GM18907 (cell line): ENCODE measurements around the gene RAD23B.

Experiments
- ATAC-seq: cut with Tn5 transposase; IDR thresholded peaks from one replicate; pipeline ENCODE4 v1.9.1; 2021; ENCODE audit warnings: mild to moderate bottlenecking, moderate library complexity; ENCODE audit not compliant: unreplicated experiment

The RAD23B gene

DNA sequence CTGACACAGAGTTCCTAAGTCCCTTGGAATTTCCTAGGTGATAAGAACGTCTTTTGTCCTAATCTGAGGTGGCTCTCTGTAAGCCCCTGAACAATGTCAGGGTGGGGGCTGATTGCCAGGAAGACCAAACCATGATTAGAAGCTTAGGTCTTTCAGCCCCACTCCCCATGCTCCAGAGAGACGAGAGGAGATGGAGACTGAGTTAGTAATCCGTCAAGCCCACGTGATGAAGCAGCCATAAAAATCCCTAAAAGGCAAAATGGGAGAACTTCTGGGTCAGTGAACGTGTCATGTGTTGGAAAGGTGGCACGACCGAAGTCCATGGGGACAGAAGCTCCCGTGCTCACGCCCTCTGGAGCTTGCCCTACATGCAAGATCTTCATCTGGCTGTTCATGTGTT is 85.6 kb downstream of the RAD23B start:
- ATAC-seq = no peak

DNA sequence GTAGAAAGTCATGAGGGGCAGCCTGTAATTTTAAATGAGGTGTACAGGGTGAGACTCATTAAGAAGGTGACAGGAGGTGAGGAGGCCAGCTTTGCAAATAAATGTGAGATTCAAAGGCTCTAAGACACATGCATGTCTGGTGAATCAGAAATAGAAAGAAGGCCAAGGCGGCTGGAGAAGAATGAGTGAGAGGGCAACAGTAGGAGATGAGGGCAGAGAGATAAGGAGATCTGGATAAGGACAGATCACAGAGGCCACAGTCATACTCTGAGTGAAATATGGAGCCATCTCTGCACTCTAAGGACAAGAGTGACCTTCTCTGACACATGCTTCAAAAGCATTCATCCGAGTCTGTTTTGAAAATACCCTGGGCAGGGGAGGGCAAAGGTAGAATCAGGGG is 90.7 kb downstream of the RAD23B start:
- ATAC-seq = no peak

DNA sequence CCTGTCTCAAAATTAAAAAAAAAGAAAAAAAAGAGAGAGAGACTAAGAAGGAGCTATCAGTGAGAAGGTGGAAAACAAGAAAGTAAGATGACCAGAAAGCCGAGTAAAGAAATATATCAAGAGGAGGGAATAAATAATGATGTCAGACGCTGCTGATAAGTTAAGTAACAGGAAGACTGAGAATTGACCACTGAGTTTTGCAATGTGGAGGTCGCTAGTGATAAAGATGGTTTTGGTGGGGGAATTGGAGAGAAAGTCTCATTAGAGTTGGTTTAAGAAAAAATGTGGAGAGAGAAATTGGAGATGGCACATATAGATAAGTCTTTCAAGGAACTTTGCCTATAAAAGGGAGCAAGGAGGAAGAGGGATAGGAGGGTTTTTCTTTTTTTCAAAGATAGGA is 91.9 kb downstream of the RAD23B start:
- no peak for ATAC-seq

DNA sequence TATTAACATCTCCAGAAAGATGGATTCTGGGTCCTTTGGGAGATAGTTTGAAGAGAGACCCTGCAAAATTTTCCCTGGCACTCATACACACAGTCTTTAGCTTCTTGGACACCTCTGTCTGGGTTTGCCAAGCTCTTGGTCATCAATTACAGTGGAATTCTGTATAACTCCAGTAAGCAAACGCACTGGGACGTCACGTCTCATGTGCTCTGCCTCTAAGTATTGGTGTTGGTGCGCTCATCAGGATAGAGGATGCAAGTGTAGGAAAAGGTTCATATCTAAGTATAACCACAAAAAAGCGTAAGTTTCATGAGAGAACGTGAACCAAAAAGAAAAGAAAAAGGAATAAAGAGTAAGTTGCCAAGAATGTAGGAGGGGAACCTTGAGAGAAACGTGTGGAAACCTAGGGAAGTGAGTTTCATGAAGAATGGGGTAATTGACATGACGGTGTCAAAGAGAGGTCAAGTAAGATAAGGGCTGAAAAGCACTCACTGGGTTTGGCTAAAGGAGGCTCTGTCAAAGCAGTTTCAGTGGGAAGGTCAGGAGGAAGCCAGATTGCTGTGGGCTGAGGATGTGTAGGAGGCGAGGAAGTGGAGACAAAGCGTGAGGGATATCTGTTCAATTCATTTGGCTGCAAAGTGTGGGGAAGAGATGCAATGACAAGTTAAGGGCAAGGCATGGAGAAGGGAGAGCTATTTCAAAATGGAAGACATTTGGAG is 92.7 kb downstream of the RAD23B start:
- ATAC-seq = no peak

DNA sequence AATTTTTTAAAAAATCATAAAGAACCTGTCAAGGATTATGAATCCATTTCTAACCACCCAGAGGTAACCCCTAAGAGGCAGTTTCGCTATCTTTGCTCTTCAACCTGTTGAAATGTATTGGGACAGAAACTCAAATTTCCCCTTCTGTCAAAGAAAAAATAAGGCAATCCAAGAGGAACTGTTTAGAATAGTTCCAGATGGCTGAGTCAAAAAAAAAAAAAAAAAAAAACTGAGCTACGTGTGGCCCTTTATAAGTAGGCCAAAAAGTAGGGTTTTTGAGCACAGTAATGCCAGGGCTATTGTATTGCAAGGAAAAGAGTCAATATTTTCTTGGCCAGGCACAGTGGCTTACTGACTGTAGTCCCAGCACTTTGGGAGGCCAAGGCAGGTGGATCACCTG is 94.9 kb downstream of the RAD23B start:
- no peak for ATAC-seq
